ENCODE measurements around the gene MFSD6. TPM values are rescaled to one million over a fixed set of nuclear protein-coding genes. Genes with fewer than 3 reads are reported as not detected.

MFSD6 gene
- total and polyA plus RNA-seq, 2 donors from 2014 or later: 12.3 to 33.9 TPM

- TF ChIP-seq CTCF (IDR thresholded peaks at IDR 0.05; ENCODE audit: borderline replicate concordance, extremely low read depth, insufficient read depth): no peak
- Histone ChIP-seq H3K27ac (ENCODE audit: low read depth in 2 of 2, low read length in 2 of 2) (no peak overlapping the region), H3K36me3 (ENCODE audit: control insufficient read depth in 2 of 3, insufficient read depth in 3 of 3, low read length in 3 of 3) (no peaks in the 10 kb centered on the region), H3K27me3 (ENCODE audit: control insufficient read depth, insufficient read depth, low read length) (peaks cover 5% of the 10 kb centered on the region), H3K4me3 (ENCODE audit: low read length in 3 of 3) (no peak overlapping the region), H3K4me1 (ENCODE audit: control insufficient read depth in 2 of 3, insufficient read depth in 2 of 3, low read depth in 1 of 3, low read length in 3 of 3) (no peaks in the 10 kb centered on the region), H3K9me3 (ENCODE audit: control insufficient read depth in 2 of 3, insufficient read depth in 1 of 3, low read length in 3 of 3) (no peaks in the 10 kb centered on the region), H3K9ac (ENCODE audit: low read length in 3 of 3) (no peak overlapping the region)
- FAIRE-seq (no peak), DNase-seq (no peak)
- intact Hi-C loops (cut with DNase I): no loop called here
Observed at GRCh38 chr2:190404487-190404886, 3.7 kb upstream of the MFSD6 start.

GRCh38 chr2:190405070-190405469 lies 3.1 kb upstream of the MFSD6 start:
- no peak for DNase-seq

GRCh38 chr2:190405995-190406394 lies 2.2 kb upstream of the MFSD6 start:
- H3K4me3 ChIP-seq (ENCODE audit: low read length in 3 of 3): no peak overlapping the region
- no peak for FAIRE-seq
- TF ChIP-seq CTCF (IDR thresholded peaks at IDR 0.05; ENCODE audit: borderline replicate concordance, extremely low read depth, insufficient read depth): no peak

More at GRCh38 chr2:190405070-190405469, 3.1 kb upstream of the MFSD6 start:
- H3K27me3 ChIP-seq (ENCODE audit: control insufficient read depth, insufficient read depth, low read length): peaks cover 9% of the 10 kb centered on the region
- H3K9me3 ChIP-seq (ENCODE audit: control insufficient read depth in 2 of 3, insufficient read depth in 1 of 3, low read length in 3 of 3): no peaks in the 10 kb centered on the region
- no peaks in the 10 kb centered on the region for H3K4me1 ChIP-seq (ENCODE audit: control insufficient read depth in 2 of 3, insufficient read depth in 2 of 3, low read depth in 1 of 3, low read length in 3 of 3)
- no peak for FAIRE-seq
- no peak for TF ChIP-seq CTCF (IDR thresholded peaks at IDR 0.05; ENCODE audit: borderline replicate concordance, extremely low read depth, insufficient read depth)
- no peak overlapping the region for H3K27ac ChIP-seq (ENCODE audit: low read depth in 2 of 2, low read length in 2 of 2)
- H3K9ac ChIP-seq (ENCODE audit: low read length in 3 of 3): no peak overlapping the region
- H3K36me3 ChIP-seq (ENCODE audit: control insufficient read depth in 2 of 3, insufficient read depth in 3 of 3, low read length in 3 of 3): no peaks in the 10 kb centered on the region
- intact Hi-C loops (cut with DNase I): no loop called here
- no peak overlapping the region for H3K4me3 ChIP-seq (ENCODE audit: low read length in 3 of 3)

GRCh38 chr2:190406805-190407204 lies 1.4 kb upstream of the MFSD6 start:
- H3K36me3 ChIP-seq (ENCODE audit: control insufficient read depth in 2 of 3, insufficient read depth in 3 of 3, low read length in 3 of 3): no peaks in the 10 kb centered on the region
- DNase-seq: no peak
- no peak for FAIRE-seq
- no peak overlapping the region for H3K4me3 ChIP-seq (ENCODE audit: low read length in 3 of 3)
- H3K27ac ChIP-seq (ENCODE audit: low read depth in 2 of 2, low read length in 2 of 2): no peak overlapping the region
- peaks cover 9% of the 10 kb centered on the region for H3K27me3 ChIP-seq (ENCODE audit: control insufficient read depth, insufficient read depth, low read length)
- TF ChIP-seq CTCF (IDR thresholded peaks at IDR 0.05; ENCODE audit: borderline replicate concordance, extremely low read depth, insufficient read depth): no peak
- H3K9ac ChIP-seq (ENCODE audit: low read length in 3 of 3): no peak overlapping the region
- no peaks in the 10 kb centered on the region for H3K9me3 ChIP-seq (ENCODE audit: control insufficient read depth in 2 of 3, insufficient read depth in 1 of 3, low read length in 3 of 3)
- intact Hi-C loops (cut with DNase I): no loop called here
- no peaks in the 10 kb centered on the region for H3K4me1 ChIP-seq (ENCODE audit: control insufficient read depth in 2 of 3, insufficient read depth in 2 of 3, low read depth in 1 of 3, low read length in 3 of 3)

More at GRCh38 chr2:190405995-190406394, 2.2 kb upstream of the MFSD6 start:
- H3K27me3 ChIP-seq (ENCODE audit: control insufficient read depth, insufficient read depth, low read length): peaks cover 9% of the 10 kb centered on the region
- H3K27ac ChIP-seq (ENCODE audit: low read depth in 2 of 2, low read length in 2 of 2): no peak overlapping the region
- no peak for DNase-seq
- no peaks in the 10 kb centered on the region for H3K9me3 ChIP-seq (ENCODE audit: control insufficient read depth in 2 of 3, insufficient read depth in 1 of 3, low read length in 3 of 3)
- no peaks in the 10 kb centered on the region for H3K4me1 ChIP-seq (ENCODE audit: control insufficient read depth in 2 of 3, insufficient read depth in 2 of 3, low read depth in 1 of 3, low read length in 3 of 3)
- no peak overlapping the region for H3K9ac ChIP-seq (ENCODE audit: low read length in 3 of 3)
- intact Hi-C loops (cut with DNase I): no loop called here
- H3K36me3 ChIP-seq (ENCODE audit: control insufficient read depth in 2 of 3, insufficient read depth in 3 of 3, low read length in 3 of 3): no peaks in the 10 kb centered on the region
